Left lung (tissue), 10 donors: ENCODE data around the gene BCL11A. TPM values are rescaled to one million over a fixed set of nuclear protein-coding genes. Genes with fewer than 3 reads are reported as not detected.
A peak's percentile ranks its signal among the peaks of the same experiment; 100 is the strongest.

ENCODE experiments used
- ATAC-seq: fragments of 200-7000 bp; cut with Tn5 transposase; one replicate; pipeline ENCODE4 v1.9.1; 2020; ENCODE audit warnings: moderate library complexity
- DNase-seq, 4 donors: peaks; one replicate each; pipeline ENCODE4 v3.0.0-alpha.2; 2013 to 2020
- H3K27ac ChIP-seq, 2 donors: fragments of 200-600 bp; sonication (generic) in 1 of 2; one replicate each; pipeline versions ENCODE4 v1.5.0 to v1.8.0; 2020 to 2021
- H3K27me3 ChIP-seq, 2 donors: fragments of 200-600 bp; sonication (generic) in 1 of 2; one replicate each; pipeline versions ENCODE4 v1.5.0 to v1.8.0; 2020 to 2021
- H3K36me3 ChIP-seq, 2 donors: fragments of 200-600 bp; sonication (generic) in 1 of 2; one replicate each; pipeline versions ENCODE4 v1.5.0 to v1.8.0; 2020 to 2021
- H3K4me1 ChIP-seq, 2 donors: fragments of 200-600 bp; one replicate each; pipeline ENCODE4 v1.8.0; 2021
- H3K4me3 ChIP-seq, 2 donors: fragments of 200-600 bp; sonication (generic) in 1 of 2; one replicate each; pipeline versions ENCODE4 v1.5.0 to v1.8.0; 2020 to 2021; ENCODE audit warnings: mild to moderate bottlenecking in 1 of 2
- H3K9me3 ChIP-seq, 2 donors: fragments of 200-600 bp; sonication (generic) in 1 of 2; one replicate each; pipeline versions ENCODE4 v1.5.0 to v1.8.0; 2020 to 2021
- CTCF ChIP-seq, 2 donors: fragments of 200-600 bp; sonication (generic) in 1 of 2; IDR thresholded peaks; one replicate each; pipeline versions ENCODE4 v1.5.0 to v1.8.0; 2021; ENCODE audit warnings: antibody characterized with exemption in 2 of 2
- intact Hi-C, 2 donors: fragments of 100-400 bp; cut with DNase I; formaldehyde crosslinking; loops; one replicate each; pipeline versions ENCODE4 v1.11.2 to v1.14.2; 2022
- polyA plus RNA-seq, 6 donors: library from polyadenylated mRNA; unstranded; fragments of 120-200 nt; gene quantifications; one replicate each; pipeline ENCODE4 v1.2.1, GENCODE V29; 2013; ENCODE audit not compliant: insufficient read length in 6 of 6
- total RNA-seq, 2 donors: library from RNA; stranded (reverse); fragmentation: NEBNext Ultra II Directional; extraction: Animal tissue kit (Norgen Biotek cat#: 25700); gene quantifications; one replicate each; pipeline ENCODE4 v1.2.1, GENCODE V29; 2021
- donor health status: DM: no; HTN: yes; CAD: no.
- donor health status: DM: no; HTN: no; CAD: no.

The BCL11A gene
- total and polyA plus RNA-seq, 8 donors, result 4.0 to 33.5 (median 24.9) TPM

DNA sequence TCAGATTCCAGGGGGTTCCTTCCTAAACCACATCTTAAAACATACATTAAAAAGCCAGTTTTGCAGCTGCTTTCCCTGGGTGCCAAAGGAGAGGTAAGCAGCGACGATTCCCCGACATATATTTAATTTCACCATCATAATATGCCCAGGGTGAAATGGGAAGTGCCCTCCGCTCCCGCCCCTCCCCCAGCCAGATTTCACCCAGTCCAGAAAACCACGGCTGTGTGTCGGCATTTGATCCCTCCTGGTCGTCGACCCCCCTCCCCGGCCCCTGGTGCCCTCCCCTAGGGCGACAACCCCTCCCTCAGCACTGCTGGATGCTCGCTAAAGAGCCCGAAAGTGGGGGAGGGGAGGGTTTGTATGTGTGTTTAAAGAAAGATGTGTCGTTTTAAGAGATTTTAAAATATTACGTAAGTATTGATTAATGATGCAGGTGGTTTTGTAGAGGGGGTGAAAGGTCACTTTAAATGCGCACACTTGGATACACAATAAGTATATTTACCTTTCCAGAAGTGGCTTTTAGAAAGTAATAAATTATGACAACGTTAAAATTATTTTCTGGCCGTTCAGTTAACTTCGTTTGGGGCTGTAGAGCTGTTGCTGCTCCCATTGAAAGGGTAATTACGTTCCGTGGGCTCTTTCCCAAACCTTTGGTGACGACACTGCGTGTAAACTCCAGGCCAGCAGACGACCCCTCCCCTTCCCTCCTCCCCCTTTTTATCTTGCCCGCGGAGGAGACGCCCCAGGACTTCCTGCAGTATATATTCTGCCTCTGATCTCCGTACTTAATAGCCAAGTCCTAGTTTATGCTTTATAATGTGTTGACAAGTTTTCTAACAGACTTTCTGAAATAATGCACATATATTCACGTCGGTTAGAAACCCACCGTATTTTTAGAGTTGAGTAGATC lies 3.4 kb upstream of the BCL11A start:
- no peaks in the 10 kb centered on the region for H3K36me3 ChIP-seq
- peaks cover 53 to 87% of the 10 kb centered on the region in 2 donors for H3K27me3 ChIP-seq
- no peaks in the 10 kb centered on the region for H3K9me3 ChIP-seq
- intact Hi-C loops, result no loop called here
- peak in 1 of 4 donors; percentile 79 for DNase-seq
- peak overlapping the region in 1 of 2 donors; percentile 17 for H3K4me3 ChIP-seq
- ATAC-seq, result no peak
- no peak for TF ChIP-seq CTCF (IDR thresholded peaks at IDR 0.05)
- peaks cover 9 to 56% of the 10 kb centered on the region in 2 donors for H3K4me1 ChIP-seq
- no peak overlapping the region for H3K27ac ChIP-seq

DNA sequence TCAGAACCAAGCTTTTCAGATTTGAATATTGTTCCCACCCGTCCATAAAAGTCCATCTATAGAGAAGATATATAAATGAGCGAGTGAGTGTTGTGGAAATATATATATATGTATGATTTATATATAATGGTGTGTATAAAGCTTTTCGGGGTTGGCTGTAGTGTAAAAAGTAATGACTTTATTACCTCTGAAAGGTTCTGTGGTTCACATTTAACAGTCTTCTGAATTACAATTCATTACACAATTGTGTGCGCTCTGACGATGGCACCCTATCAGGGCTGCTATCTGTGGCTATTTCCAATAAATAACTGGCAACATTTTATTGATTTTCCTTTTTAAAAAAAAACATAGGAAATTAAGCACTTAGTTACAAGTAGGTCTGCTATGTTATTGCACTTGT lies 2.7 kb upstream of the BCL11A start:
- Histone ChIP-seq H3K27me3 (peaks cover 53 to 87% of the 10 kb centered on the region in 2 donors), H3K36me3 (no peaks in the 10 kb centered on the region), H3K4me1 (peaks cover 9 to 62% of the 10 kb centered on the region in 2 donors), H3K27ac (no peak overlapping the region), H3K9me3 (no peaks in the 10 kb centered on the region), H3K4me3 (peak overlapping the region in 1 of 2 donors; percentile 17)
- TF ChIP-seq CTCF (IDR thresholded peaks at IDR 0.05), result no peak
- ATAC-seq (no peak), DNase-seq (no peak)
- intact Hi-C loops, result no loop called here

DNA sequence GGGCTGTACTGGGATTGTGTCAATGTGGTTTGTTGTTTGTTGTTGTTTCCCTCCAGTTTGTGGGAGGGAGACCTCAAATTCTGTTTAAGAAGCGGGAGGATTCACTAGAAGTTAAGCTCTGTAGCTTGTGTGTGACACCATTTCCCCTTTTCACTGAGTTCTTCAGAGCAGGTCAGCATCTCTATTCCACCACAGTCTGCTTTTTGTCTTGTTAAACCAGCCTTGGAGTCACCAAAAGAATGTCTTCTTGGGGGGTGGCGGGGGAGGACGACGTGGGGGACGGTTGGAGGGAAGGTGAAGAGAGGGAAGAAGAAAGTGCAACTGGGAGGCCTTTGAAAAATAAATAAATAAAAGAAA lies 2.3 kb upstream of the BCL11A start:
- no peak for ATAC-seq
- no peaks in the 10 kb centered on the region for H3K9me3 ChIP-seq
- peaks cover 53 to 87% of the 10 kb centered on the region in 2 donors for H3K27me3 ChIP-seq
- intact Hi-C loops, result no loop called here
- no peak overlapping the region for H3K27ac ChIP-seq
- peak overlapping the region; percentile 39 to 58 for H3K4me3 ChIP-seq
- peaks cover 9 to 66% of the 10 kb centered on the region in 2 donors for H3K4me1 ChIP-seq
- no peak for TF ChIP-seq CTCF (IDR thresholded peaks at IDR 0.05)
- DNase-seq, result no peak
- H3K36me3 ChIP-seq, result no peaks in the 10 kb centered on the region

GRCh38 chr2:60555066-60555782 lies 1.8 kb upstream of the BCL11A start:
- no peak for TF ChIP-seq CTCF (IDR thresholded peaks at IDR 0.05)
- Histone ChIP-seq H3K36me3 (no peaks in the 10 kb centered on the region), H3K27me3 (peaks cover 52 to 87% of the 10 kb centered on the region in 2 donors), H3K9me3 (no peaks in the 10 kb centered on the region), H3K27ac (no peak overlapping the region), H3K4me3 (peak overlapping the region; percentile 39 to 58), H3K4me1 (peaks cover 9 to 70% of the 10 kb centered on the region in 2 donors)
- DNase-seq (peak; percentile 70 to 89 (median 85)), ATAC-seq (peak; percentile 49)
- intact Hi-C loops, result no loop called here

DNA sequence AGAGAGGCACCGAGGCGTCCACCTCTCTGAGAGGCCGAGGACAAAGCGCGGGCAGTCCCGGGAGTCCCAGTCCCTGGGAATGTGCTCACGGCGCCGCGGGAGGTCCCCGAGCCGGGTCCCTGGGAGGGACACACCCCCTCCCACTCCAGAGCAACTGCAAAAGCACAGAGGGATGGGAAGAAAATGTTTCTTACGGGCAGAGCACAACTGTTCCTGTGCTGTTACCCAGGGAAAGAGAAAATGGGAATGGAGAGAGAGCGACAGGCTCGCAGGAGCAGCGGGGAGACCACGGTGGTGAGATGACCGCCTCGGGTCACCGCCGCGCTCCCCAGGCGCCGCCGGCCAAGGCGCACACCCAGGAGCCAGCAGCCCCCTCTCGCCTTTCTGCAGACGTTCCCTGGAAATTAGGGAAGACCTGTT lies 1.2 kb upstream of the BCL11A start:
- DNase-seq, result peak in 1 of 4 donors; percentile 81
- peaks cover 9 to 76% of the 10 kb centered on the region in 2 donors for H3K4me1 ChIP-seq

More for the DNA sequence above, 1.2 kb upstream of the BCL11A start:
- no peak for TF ChIP-seq CTCF (IDR thresholded peaks at IDR 0.05)
- intact Hi-C loops, result no loop called here
- peak; percentile 8 for ATAC-seq
- Histone ChIP-seq H3K36me3 (no peaks in the 10 kb centered on the region), H3K9me3 (no peaks in the 10 kb centered on the region), H3K27ac (no peak overlapping the region), H3K4me3 (peak overlapping the region; percentile 39 to 58), H3K27me3 (peaks cover 54 to 88% of the 10 kb centered on the region in 2 donors)
